HG03175 (cell line): Measurements from ENCODE around the gene CD207.

Experiments
- ATAC-seq: cut with Tn5 transposase; IDR thresholded peaks from one replicate; pipeline ENCODE4 v1.9.1; 2021; ENCODE audit warnings: mild to moderate bottlenecking, moderate library complexity; ENCODE audit not compliant: unreplicated experiment

The CD207 gene

GRCh38 chr2:70795164-70795995, 40.2 kb downstream of the CD207 start:
- no peak for ATAC-seq

GRCh38 chr2:70793450-70793849, 42.2 kb downstream of the CD207 start:
- no peak for ATAC-seq

GRCh38 chr2:70790136-70790828, 45.3 kb downstream of the CD207 start, which contains the start of gene FIGLA:
FIGLA (minus strand) TSS chr2:70790643; CDS start chr2:70790638, 5 bp downstream.
- no peak for ATAC-seq

GRCh38 chr2:70789304-70790135, 46.1 kb downstream of the CD207 start:
- no peak for ATAC-seq

- no peak for ATAC-seq
Observed at GRCh38 chr2:70785137-70785911, 50.3 kb downstream of the CD207 start.

- no peak for ATAC-seq
Observed at GRCh38 chr2:70784320-70784719, 51.3 kb downstream of the CD207 start.
